B cell (primary cell): ENCODE results near the gene PCOLCE2. TPM values are rescaled to one million over a fixed set of nuclear protein-coding genes. Genes with fewer than 3 reads are reported as not detected.

Source experiments
- ATAC-seq: fragments of 200-7000 bp; cut with Tn5 transposase; one replicate; pipeline ENCODE4 v1.10.0; 2021; ENCODE audit warnings: low read depth, mild to moderate bottlenecking, moderate number of reproducible peaks, moderate library complexity
- CTCF ChIA-PET: fragments of 350-600 bp; sonication (Branson Sonifier 250); formaldehyde crosslinking; loops from one replicate; lab custom pipeline; 2021; ENCODE audit warnings: antibody characterized with exemption, inconsistent platforms; lab: Charles Lee
- POLR2A ChIA-PET: fragments of 350-600 bp; sonication (Branson Sonifier 250); formaldehyde crosslinking; loops from one replicate; lab custom pipeline; 2021; ENCODE audit warnings: antibody characterized with exemption; lab: Charles Lee
- DNase-seq: peaks from one replicate; pipeline ENCODE4 v3.0.0; 2013
- H2AFZ ChIP-seq: 2 replicates; pipeline ENCODE4 v1.6.1; 2012; ENCODE audit warnings: mild to moderate bottlenecking, low read depth, low read length; ENCODE audit not compliant: insufficient read depth, poor library complexity, severe bottlenecking
- H3K27ac ChIP-seq, 2 donors: 1 replicate in 1 of 2; 2 replicates in 1 of 2; pipeline ENCODE4 v1.5.1; 2012 to 2013; ENCODE audit warnings: low read length in 2 of 2, mild to moderate bottlenecking in 2 of 2, moderate library complexity in 1 of 2
- H3K27me3 ChIP-seq, 4 experiments: fragments of 200-600 bp in 1 of 4; sonication (generic) in 1 of 4; replicated peaks in 1 of 4; 1 replicate in 2 of 4; 2 replicates in 2 of 4; pipeline versions ENCODE4 v1.6.1 to v1.7.0; 2013 to 2016; ENCODE audit warnings: low read length in 3 of 4, mild to moderate bottlenecking in 2 of 4, mixed read lengths in 1 of 4, moderate library complexity in 1 of 4; ENCODE audit not compliant: insufficient read depth in 4 of 4, control insufficient read depth in 3 of 4; ENCODE audit errors: control extremely low read depth in 1 of 4
- H3K36me3 ChIP-seq, 2 experiments: replicated peaks in 1 of 2; 1 replicate in 1 of 2; 2 replicates in 1 of 2; pipeline versions ENCODE4 v1.6.1 to v1.7.1; 2013; ENCODE audit warnings: low read length in 1 of 2; ENCODE audit not compliant: insufficient read depth in 2 of 2, control insufficient read depth in 1 of 2; ENCODE audit errors: control extremely low read depth in 1 of 2, extremely low read depth in 1 of 2
- H3K4me1 ChIP-seq, 2 donors: fragments of 200-600 bp in 1 of 2; sonication (generic) in 1 of 2; 1 replicate in 1 of 2; 2 replicates in 1 of 2; pipeline versions ENCODE4 v1.5.1 to v1.6.1; 2013 to 2017; ENCODE audit warnings: low read length in 2 of 2; ENCODE audit not compliant: control insufficient read depth in 2 of 2, insufficient read depth in 2 of 2
- H3K4me2 ChIP-seq: replicated peaks from 2 replicates; pipeline ENCODE3; 2012; ENCODE audit warnings: mild to moderate bottlenecking, low read depth, low read length; ENCODE audit not compliant: poor library complexity, severe bottlenecking
- H3K4me3 ChIP-seq, 5 experiments: fragments of 200-600 bp in 1 of 5; sonication (generic) in 1 of 5; 1 replicate in 3 of 5; 2 replicates in 2 of 5; pipeline versions ENCODE4 v1.5.1 to v1.7.0; 2011 to 2016; ENCODE audit warnings: low read length in 4 of 5, mild to moderate bottlenecking in 4 of 5, low read depth in 2 of 5, control low read depth in 1 of 5, moderate library complexity in 1 of 5; ENCODE audit not compliant: insufficient read depth in 1 of 5; ENCODE audit errors: control extremely low read depth in 1 of 5, extremely low read depth in 1 of 5
- H3K79me2 ChIP-seq: fragments of 200-600 bp; sonication (generic); one replicate; pipeline ENCODE4 v1.6.0; 2016; ENCODE audit warnings: low read length; ENCODE audit not compliant: control insufficient read depth, insufficient read depth
- H3K9ac ChIP-seq: fragments of 200-600 bp; sonication (generic); 2 replicates; pipeline ENCODE4 v1.6.1; 2017; ENCODE audit warnings: mild to moderate bottlenecking, low read length, moderate library complexity
- H3K9me3 ChIP-seq, 3 donors: one replicate each; pipeline versions ENCODE4 v1.6.1 to v1.7.1; 2013; ENCODE audit warnings: low read length in 2 of 3; ENCODE audit not compliant: control insufficient read depth in 2 of 3, insufficient read depth in 1 of 3; ENCODE audit errors: control extremely low read depth in 1 of 3
- H4K20me1 ChIP-seq: 2 replicates; pipeline ENCODE4 v1.6.0; 2012; ENCODE audit warnings: mild to moderate bottlenecking, low read length; ENCODE audit not compliant: insufficient read depth, control insufficient read depth, poor library complexity, severe bottlenecking
- H3K27ac Mint-ChIP-seq: one replicate; pipeline ENCODE4 v1.8.0; 2021; ENCODE audit warnings: mixed read lengths
- H3K27me3 Mint-ChIP-seq: one replicate; pipeline ENCODE4 v1.8.0; 2021; ENCODE audit warnings: mixed read lengths
- H3K4me1 Mint-ChIP-seq: one replicate; pipeline ENCODE4 v1.8.0; 2021; ENCODE audit warnings: mixed read lengths
- H3K4me3 Mint-ChIP-seq: one replicate; pipeline ENCODE4 v1.8.0; 2021; ENCODE audit warnings: mixed read lengths
- H3K9me3 Mint-ChIP-seq: one replicate; pipeline ENCODE4 v1.8.0; 2022; ENCODE audit warnings: mixed read lengths; ENCODE audit not compliant: insufficient read depth
- EZH2 ChIP-seq: IDR thresholded peaks from 2 replicates; pipeline ENCODE4 v1.6.1; 2012; ENCODE audit warnings: borderline replicate concordance, low read depth, mild to moderate bottlenecking, moderate library complexity, low read length; ENCODE audit not compliant: insufficient read depth, poor library complexity, severe bottlenecking
- WGBS: methylation state at CpG from one replicate; pipeline ENCODE4 v1.1.5; 2013; ENCODE audit warnings: missing lambda C conversion rate; ENCODE audit not compliant: insufficient coverage; 5-methylcytosine and 5-hydroxymethylcytosine counted together
- intact Hi-C: fragments of 100-400 bp; cut with micrococcal nuclease; formaldehyde crosslinking; loops from one replicate; pipeline ENCODE4 v1.10.0; 2022
- polyA plus RNA-seq: library from polyadenylated mRNA; depleted of rRNA; stranded (reverse); fragments of >200 nt; gene quantifications from 2 replicates; pipeline ENCODE4 v1.2.3, GENCODE V29; 2012
- total RNA-seq, 2 donors: library from RNA; stranded (reverse); fragments of 120-200 nt in 1 of 2; gene quantifications; 1 replicate in 1 of 2; 2 replicates in 1 of 2; pipeline versions ENCODE4 v1.2.3 to v1.2.4, GENCODE V29; 2013 to 2022
- TF ChIP-seq, protein P1 (sequence below): fragments of 200-600 bp; IDR thresholded peaks from one replicate; pipeline ENCODE4 v1.8.0; 2022; ENCODE audit warnings: antibody characterized with exemption, mild to moderate bottlenecking

PCOLCE2 gene
- total and polyA plus RNA-seq, 2 donors (not counting 1 experiment from before 2014, with no cell fraction given): not detected

DNA sequence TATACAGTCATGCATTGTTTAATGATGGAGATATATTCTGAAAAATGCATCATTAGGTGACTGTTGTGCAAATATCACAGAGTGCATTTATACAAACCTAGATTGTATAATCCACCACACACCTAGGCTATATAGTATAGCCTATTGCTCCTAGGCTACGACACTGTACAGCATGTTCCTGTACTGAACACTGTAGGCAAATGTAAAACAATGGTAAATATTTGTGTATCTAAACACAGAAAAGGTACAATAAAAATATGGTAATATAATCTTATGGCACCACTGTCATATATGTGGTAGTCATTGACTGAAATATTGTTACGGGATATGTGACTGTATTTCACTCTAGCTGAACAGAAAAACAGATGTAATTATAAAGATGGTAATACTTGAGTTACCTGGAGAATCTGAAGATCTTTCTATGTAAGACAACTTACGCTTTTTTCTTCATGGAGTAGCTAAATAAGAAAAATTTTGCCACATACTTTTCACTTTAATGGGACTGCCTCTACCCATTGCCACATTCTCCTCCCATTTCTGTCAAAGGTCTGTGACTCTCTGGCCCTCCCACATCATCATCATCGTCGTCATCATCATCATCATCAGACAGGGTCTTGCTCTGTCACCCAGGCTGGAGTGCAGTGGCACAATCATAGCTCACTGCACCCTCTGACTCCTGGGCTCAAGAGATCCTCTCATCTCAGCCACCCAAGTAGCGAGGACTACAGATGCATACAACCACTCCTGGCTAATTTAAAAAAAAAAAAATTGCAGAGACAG is 7.2 kb downstream of the PCOLCE2 start:
- TF ChIP-seq, protein P1, sequence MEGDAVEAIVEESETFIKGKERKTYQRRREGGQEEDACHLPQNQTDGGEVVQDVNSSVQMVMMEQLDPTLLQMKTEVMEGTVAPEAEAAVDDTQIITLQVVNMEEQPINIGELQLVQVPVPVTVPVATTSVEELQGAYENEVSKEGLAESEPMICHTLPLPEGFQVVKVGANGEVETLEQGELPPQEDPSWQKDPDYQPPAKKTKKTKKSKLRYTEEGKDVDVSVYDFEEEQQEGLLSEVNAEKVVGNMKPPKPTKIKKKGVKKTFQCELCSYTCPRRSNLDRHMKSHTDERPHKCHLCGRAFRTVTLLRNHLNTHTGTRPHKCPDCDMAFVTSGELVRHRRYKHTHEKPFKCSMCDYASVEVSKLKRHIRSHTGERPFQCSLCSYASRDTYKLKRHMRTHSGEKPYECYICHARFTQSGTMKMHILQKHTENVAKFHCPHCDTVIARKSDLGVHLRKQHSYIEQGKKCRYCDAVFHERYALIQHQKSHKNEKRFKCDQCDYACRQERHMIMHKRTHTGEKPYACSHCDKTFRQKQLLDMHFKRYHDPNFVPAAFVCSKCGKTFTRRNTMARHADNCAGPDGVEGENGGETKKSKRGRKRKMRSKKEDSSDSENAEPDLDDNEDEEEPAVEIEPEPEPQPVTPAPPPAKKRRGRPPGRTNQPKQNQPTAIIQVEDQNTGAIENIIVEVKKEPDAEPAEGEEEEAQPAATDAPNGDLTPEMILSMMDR: no peak
- TF ChIP-seq EZH2: no peak
- H3K9me3 ChIP-seq: no peaks in the 10 kb centered on the region
- DNase-seq (no peak), ATAC-seq (no peak)
- Mint-ChIP-seq H3K27ac (no peak overlapping the region), H3K9me3 (no peaks in the 10 kb centered on the region), H3K4me3 (no peak overlapping the region), H3K27me3 (peaks cover 40% of the 10 kb centered on the region), H3K4me1 (no peaks in the 10 kb centered on the region)
- ChIA-PET CTCF (no interaction called here), POLR2A (no interaction called here)
- intact Hi-C loops: no loop called here
- H2AFZ ChIP-seq: no peak overlapping the region
- H3K27ac ChIP-seq: no peak overlapping the region
- peaks cover 0 to 6% (median 1%) of the 10 kb centered on the region in 4 experiments for H3K27me3 ChIP-seq
- no peak overlapping the region for H3K4me3 ChIP-seq
- H4K20me1 ChIP-seq: no peaks in the 10 kb centered on the region
- no peaks in the 10 kb centered on the region for H3K79me2 ChIP-seq
- no peak overlapping the region for H3K9ac ChIP-seq
- H3K4me2 ChIP-seq: no peak overlapping the region
- H3K4me1 ChIP-seq: no peaks in the 10 kb centered on the region
- 81% methylated on average over 3 of the region's 6 CpGs for WGBS
- no peaks in the 10 kb centered on the region for H3K36me3 ChIP-seq

DNA sequence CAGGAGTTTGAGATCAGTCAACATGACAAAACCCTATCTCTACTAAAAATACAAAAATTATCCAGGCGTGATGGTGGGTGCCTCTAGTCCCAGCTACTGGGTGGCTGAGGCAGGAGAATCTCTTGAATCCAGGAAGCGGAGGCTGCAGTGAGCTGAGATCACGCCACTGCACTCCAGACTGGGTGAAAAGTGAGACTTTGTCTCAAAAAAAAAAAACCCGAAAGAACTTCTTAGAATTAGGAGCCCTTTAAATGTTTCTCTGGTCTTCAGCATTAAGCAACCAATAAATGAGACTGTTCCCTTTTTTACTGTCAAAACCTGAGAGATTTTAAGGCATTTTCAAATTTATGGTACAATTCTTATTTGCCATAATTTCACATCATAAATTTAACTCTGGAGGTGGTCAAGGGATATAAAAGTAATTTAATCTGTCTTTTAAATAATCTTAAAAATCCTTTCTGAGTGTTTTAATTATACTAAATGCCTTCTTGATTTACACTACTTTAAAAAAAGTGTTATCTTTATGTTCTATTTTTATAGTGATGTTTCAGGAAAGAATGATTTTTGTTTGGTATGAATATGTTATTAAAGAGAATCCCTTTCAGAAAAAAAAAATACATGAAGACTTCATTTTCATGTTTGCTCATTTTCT is 10.1 kb downstream of the PCOLCE2 start:
- Histone ChIP-seq H2AFZ (no peak overlapping the region), H3K4me3 (no peak overlapping the region), H3K36me3 (no peaks in the 10 kb centered on the region), H3K27me3 (peaks cover 0 to 4% (median 1%) of the 10 kb centered on the region in 4 experiments), H4K20me1 (no peaks in the 10 kb centered on the region), H3K79me2 (no peaks in the 10 kb centered on the region), H3K9ac (no peak overlapping the region), H3K4me1 (no peaks in the 10 kb centered on the region), H3K27ac (no peak overlapping the region), H3K9me3 (no peaks in the 10 kb centered on the region), H3K4me2 (no peak overlapping the region)
- TF ChIP-seq, protein P1: no peak
- TF ChIP-seq EZH2: no peak
- H3K27me3 Mint-ChIP-seq: peaks cover 25% of the 10 kb centered on the region
- no peak overlapping the region for H3K4me3 Mint-ChIP-seq
- H3K27ac Mint-ChIP-seq: no peak overlapping the region
- ATAC-seq (no peak), DNase-seq (no peak)
- H3K4me1 Mint-ChIP-seq: no peaks in the 10 kb centered on the region
- H3K9me3 Mint-ChIP-seq: no peaks in the 10 kb centered on the region
- ChIA-PET CTCF (no interaction called here), POLR2A (no interaction called here)
- intact Hi-C loops: no loop called here
- 86% methylated on average over 4 of the region's 4 CpGs for WGBS
